ENCODE results near the gene CPA5.

CPA5 gene

DNA sequence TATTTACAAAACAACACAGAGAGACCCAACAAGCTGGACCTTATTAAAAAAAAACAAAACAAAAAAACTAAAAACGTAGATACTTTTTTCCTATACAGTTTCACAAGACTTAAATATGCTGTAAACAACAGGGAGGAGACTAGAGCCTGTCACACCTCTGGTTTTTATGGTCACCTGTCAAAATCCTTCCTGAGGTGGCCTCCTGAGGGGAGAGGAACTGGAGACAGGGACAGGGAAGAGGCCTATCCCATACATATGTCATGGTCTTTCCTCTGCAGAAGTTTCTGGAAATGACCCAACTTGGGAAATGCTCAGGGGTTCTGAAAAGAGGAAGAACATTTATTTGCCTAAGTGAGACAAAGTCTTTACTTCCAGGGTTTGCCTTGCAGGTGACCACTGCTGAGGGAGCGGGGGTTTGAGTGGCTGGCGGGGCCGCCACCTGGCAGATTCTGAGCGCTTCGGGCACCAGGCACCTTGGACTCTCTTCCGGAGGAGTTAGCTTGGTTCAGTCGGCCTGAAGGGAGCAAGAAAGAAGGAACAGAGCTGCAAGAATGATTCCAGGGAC, 54.0 kb downstream of the CPA5 start:
- DNase-seq = no peak

DNA sequence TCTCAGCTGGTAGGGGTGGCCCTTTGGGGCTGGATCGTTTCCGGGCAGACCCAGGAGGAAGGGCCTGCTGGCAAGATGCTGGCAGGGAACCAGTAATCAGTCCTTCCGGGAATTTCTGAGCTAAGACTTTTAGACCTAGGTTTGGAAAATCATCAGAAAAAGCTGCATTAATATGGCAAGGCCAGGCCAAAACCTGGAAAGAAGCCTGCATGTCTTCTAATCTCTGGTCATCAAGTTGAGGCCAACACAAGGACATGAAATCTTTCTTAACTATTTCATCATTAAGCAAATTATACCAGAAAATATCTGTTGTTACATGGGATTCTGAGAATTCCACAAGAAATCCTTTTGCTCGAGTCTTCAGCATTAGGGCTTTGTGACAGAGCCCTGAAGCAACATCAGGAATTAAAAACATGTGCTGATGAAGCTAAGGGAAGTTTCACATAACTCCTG, 55.5 kb downstream of the CPA5 start:
- DNase-seq = no peak

DNA sequence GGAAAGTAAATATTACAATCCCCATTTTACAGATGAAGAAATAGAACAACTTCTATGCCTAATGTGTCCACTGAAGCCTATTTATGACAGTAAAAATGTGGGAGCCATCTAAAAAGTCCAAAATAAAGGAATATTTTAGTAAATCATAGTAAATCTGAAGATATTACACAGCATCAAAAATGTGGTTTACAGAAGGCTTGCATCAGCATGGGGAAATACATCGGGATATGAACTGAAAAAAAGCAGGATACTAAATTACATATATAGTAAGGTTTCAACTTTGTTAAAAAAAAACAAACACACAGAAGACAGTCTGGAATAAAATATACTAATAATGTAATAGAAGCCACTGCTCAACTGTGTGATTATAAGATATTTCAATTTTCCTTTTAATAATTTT, 56.5 kb downstream of the CPA5 start:
- no peak for DNase-seq

DNA sequence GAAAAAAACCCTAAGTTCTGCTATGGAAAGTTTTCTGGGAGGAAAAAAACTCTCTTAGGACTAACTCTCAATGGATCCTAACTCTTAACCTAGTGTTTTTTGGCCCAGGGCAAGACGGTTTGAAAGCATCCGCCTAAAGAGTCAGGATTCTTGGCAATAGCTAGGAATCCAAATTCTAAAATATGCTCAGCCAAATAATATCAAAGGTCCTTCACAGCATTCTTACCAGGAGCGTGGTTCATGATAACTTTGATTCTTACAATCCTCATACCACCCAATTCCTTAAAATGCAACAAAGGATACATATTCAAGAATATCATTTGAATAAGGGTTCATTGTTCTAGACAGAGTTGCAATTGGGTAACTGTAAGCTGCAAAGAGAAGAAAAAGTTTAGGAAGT, 57.0 kb downstream of the CPA5 start:
- no peak for DNase-seq

DNA sequence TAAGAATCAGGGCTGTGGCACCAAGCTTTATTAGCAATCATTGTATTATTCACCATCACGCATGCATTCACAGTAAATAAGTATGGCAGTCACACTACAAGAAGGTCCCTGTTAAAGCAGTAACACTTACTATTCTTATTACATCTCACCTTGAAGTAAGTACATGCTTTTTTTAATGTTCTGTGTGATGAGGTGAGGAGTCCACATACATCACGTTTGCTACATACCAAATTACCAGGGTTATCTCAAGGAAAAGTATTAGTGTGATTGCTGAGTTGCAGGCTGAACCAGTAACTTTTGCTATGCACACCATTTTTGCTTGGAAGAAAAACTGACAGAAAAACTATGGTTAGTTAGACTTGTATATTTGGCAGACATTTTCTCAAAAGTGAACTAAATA, 60.4 kb downstream of the CPA5 start:
- no peak for DNase-seq

DNA sequence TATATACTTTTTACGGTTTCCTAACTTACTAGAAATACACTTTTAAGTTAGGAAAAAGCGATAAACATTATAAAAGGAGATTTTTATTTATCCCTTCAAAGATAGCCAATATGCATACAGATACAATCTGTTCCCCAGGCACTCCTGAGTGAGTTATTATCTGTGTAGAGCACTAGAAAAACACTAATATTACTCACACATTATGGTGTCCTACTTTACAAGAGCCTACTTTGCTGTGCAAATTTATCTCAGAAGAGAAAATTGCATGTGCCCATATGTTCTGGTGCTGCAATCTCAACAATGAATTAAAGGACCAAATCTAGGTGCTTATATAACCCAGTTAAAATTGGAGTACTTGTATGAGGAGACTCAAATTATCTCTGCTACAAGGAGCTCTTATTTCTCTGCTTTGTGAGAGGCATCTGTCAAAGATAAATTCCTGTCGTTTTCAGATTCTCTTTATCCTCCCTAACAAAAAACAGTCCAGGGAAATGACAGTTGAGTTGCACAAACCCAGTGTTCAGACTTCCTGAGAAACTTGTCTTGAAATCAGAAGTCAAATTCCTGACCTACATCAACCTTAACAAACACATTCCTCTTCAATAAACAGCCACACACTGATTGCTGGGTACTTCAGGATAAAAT, 64.6 kb downstream of the CPA5 start:
- no peak for DNase-seq

DNA sequence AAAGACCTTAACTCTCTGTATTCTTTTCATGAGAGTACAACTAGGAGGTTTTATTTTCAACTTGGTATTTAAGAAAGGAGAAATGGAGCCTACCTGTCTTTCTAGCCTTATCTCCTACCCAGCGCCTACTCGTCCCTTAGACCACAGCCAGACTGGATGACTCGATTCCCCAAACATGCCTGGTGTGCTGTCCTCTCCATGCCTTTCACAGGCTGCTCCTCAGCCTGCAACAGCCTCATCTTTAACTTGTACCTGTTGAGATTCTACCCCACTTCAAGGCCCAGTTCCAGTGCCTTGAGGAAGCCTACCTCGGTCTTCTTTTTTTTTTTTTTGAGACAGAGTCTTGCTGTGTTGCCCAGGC, 65.1 kb downstream of the CPA5 start:
- no peak for DNase-seq

DNA sequence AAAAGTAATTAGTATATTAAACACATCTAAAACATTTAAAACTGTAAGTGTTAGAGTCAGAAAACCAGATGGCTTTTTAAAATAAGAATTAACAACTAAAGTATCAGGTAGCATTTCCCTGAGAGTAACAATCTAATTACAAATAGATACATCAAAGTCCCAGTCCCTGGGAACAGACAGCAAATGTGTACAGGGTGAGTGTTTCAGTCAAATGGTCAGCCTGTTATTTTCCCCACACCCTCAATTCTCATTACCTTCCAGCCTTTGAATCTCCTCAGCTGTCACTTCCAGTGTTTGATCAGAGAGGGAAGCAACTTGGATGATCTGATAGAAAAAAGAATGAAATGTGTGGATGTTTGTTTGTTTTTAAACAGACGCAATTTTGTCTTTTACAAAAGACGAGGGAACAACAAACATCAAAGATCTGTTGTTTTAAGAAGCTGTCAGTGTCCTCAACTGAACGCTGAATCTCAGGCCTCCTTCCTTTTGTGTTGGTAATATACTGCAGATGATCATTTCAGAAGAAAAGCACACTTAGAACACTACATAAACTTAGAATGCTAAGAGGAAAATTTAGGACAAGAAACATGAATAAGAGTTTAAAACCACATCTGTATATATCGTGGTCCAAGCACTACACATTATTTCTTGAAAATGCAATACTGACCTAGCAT, 66.4 kb downstream of the CPA5 start:
- no peak for DNase-seq

DNA sequence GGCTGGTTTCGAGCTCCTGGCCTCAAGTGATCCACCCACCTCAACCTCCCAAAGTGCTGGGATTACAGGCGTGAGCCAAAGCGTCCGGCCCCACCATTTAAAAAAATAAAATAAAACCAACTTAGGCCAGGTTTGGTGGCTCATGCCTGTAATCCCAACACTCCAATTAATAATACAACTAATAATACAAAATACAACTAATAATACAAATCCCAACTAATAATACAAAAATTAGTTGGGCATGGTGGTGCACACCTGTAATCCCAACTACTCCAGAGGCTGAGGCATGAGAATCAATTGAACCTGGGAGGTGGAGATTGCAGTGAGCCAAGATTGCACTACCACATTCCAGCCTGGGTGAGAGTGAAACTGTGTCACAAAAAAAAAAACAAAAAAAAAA, 68.6 kb downstream of the CPA5 start:
- no peak for DNase-seq

DNA sequence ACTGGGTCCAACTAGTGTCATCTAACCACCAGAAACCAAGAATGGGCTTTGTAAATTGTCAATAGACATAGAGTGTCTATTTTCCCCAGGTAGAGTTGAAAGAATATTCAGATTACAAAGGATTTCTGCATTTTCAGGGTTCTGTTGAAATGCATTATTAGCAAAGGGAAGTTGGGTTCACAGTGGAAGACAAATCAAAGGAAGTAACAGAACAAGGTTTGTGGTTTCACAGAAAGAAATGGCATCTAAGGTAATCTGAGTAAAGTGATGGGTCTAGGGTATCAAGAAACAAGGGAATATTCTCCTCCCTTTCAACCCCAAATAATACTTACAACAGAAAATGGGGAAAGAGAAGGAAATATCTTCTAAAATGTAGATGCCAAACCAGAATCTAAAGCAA, 70.4 kb downstream of the CPA5 start:
- no peak for DNase-seq

DNA sequence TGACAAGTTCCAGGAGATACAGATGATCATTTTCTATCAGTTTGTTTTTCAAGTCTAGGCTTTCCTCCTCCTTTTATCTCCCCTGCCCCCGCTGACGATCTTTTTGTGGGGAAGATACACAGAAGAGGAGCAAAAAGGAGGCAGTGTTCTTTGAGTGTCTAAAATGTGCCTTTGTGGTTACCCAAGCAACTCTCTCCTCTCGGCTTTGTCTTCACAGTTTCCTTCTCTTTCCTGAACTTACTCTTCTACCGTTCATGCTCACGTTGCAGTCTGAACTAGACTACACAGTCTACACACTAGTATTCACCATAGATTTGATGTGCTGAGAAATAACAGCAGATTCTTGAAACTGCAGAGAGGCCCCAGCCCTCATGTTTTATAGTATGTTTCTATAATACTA, 72.6 kb downstream of the CPA5 start:
- no peak for DNase-seq

DNA sequence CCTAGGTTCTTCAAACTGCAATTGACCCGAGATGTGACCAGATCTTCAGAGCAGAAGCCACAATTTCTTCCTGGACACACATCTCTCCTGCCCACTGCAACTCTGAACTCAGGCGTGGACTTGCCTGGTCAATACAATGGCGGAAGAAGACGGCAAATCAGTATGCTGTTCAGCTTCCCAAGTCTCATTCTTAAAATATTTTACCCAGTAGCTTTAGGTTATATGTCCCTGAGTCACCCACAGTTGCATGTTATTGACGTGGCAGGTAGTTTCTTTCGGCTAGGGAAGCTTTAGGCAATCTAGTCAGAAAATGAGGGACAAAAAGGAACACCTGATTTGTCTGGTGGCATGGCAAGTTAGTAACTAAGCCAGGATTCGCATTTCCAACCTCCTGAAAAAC, 73.7 kb downstream of the CPA5 start:
- no peak for DNase-seq

Data from activated CD4-positive, alpha-beta T cell treated with anti-CD3 and anti-CD28 coated beads, Interleukin-2, amount 50 U/mL, for 1 hour (primary cell).